PC-3 (cell line): ENCODE results near the gene EXO5. TPM values are rescaled to one million over a fixed set of nuclear protein-coding genes. Genes with fewer than 3 reads are reported as not detected.

Experiments
- ATAC-seq: fragments of 200-7000 bp; cut with Tn5 transposase; 2 replicates; pipeline ENCODE4 v1.9.1; 2020; ENCODE audit warnings: mild to moderate bottlenecking, moderate library complexity
- BruUV-seq: library from RNA; stranded (reverse); fragments of 400-500 nt; replicated peaks from 2 replicates; lab custom pipeline; 2021; lab: Mats Ljungman, UMichigan
- CTCF ChIA-PET: fragments of 300-600 bp; sonication (Branson Sonifier 250); formaldehyde crosslinking; loops from one replicate; lab custom pipeline; 2022; ENCODE audit warnings: antibody characterized with exemption; lab: Charles Lee
- POLR2A ChIA-PET: fragments of 300-600 bp; sonication (Branson Sonifier 250); formaldehyde crosslinking; loops from one replicate; lab custom pipeline; 2022; ENCODE audit warnings: antibody characterized with exemption; ENCODE audit not compliant: unreplicated experiment; lab: Charles Lee
- DNase-seq: peaks from one replicate; pipeline ENCODE4 v3.0.0-alpha.2; 2015
- H2AFZ ChIP-seq: fragments of 300-600 bp; sonication (generic); 2 replicates; pipeline ENCODE4 v1.6.0; 2016; ENCODE audit warnings: antibody characterized with exemption, low read length
- H3F3A ChIP-seq: fragments of 300-600 bp; sonication (generic); one replicate; pipeline ENCODE4 v1.6.0; 2017; ENCODE audit warnings: antibody characterized with exemption, low read length, control low read depth, mild to moderate bottlenecking; ENCODE audit not compliant: unreplicated experiment
- H3K27ac ChIP-seq: fragments of 300-600 bp; sonication (generic); 2 replicates; pipeline ENCODE4 v1.5.1; 2016; ENCODE audit warnings: mild to moderate bottlenecking, low read length
- H3K27me3 ChIP-seq: fragments of 300-600 bp; sonication (generic); 2 replicates; pipeline ENCODE4 v1.6.1; 2016; ENCODE audit warnings: low read length, mixed read lengths
- H3K36me3 ChIP-seq: fragments of 300-600 bp; sonication (generic); 2 replicates; pipeline ENCODE4 v1.6.1; 2016; ENCODE audit warnings: low read depth, mixed run types, low read length, mixed read lengths
- H3K4me1 ChIP-seq: fragments of 300-600 bp; sonication (generic); 2 replicates; pipeline ENCODE4 v1.5.1; 2016; ENCODE audit warnings: low read length; ENCODE audit not compliant: insufficient read depth
- H3K4me2 ChIP-seq: fragments of 300-600 bp; sonication (generic); 2 replicates; pipeline ENCODE4 v1.6.0; 2016; ENCODE audit warnings: low read length
- H3K4me3 ChIP-seq: fragments of 300-600 bp; sonication (generic); 2 replicates; pipeline ENCODE4 v1.5.1; 2016; ENCODE audit warnings: mild to moderate bottlenecking, low read length, mixed read lengths
- H3K79me2 ChIP-seq: fragments of 300-600 bp; sonication (generic); 2 replicates; pipeline ENCODE4 v1.6.1; 2017; ENCODE audit warnings: low read length, mixed read lengths
- H3K9ac ChIP-seq: fragments of 300-600 bp; sonication (generic); 2 replicates; pipeline ENCODE4 v1.6.0; 2016; ENCODE audit warnings: mild to moderate bottlenecking, low read length
- H3K9me2 ChIP-seq: fragments of 300-600 bp; sonication (generic); replicated peaks from 2 replicates; pipeline ENCODE4 v1.6.1; 2016; ENCODE audit warnings: mixed run types, low read length, mixed read lengths
- H3K9me3 ChIP-seq: fragments of 300-600 bp; sonication (generic); 2 replicates; pipeline ENCODE4 v1.6.1; 2016; ENCODE audit warnings: low read length, mixed read lengths
- H4K20me1 ChIP-seq: fragments of 300-600 bp; sonication (generic); 2 replicates; pipeline ENCODE4 v1.6.1; 2016; ENCODE audit warnings: low read length, mixed read lengths
- CTCF ChIP-seq: fragments of 300-600 bp; sonication (generic); conservative IDR thresholded peaks from 2 replicates; pipeline ENCODE4 v1.5.1; 2017; ENCODE audit warnings: antibody characterized with exemption, low read depth, mild to moderate bottlenecking, low read length
- EZH2 ChIP-seq: fragments of 300-600 bp; sonication (generic); IDR thresholded peaks from one replicate; pipeline ENCODE4 v1.6.1; 2017; ENCODE audit warnings: antibody characterized with exemption, mild to moderate bottlenecking, low read length; ENCODE audit not compliant: unreplicated experiment
- EZH2phosphoT487 ChIP-seq: fragments of 300-600 bp; sonication (generic); IDR thresholded peaks from 2 replicates; pipeline ENCODE4 v1.6.1; 2018; ENCODE audit warnings: mild to moderate bottlenecking, antibody characterized with exemption, low read length, borderline replicate concordance
- intact Hi-C: fragments of 100-400 bp; cut with micrococcal nuclease; formaldehyde crosslinking; loops from 2 replicates; pipeline ENCODE4 v1.9.0; 2023
- total RNA-seq: library from RNA; depleted of rRNA; stranded (reverse); fragments of >200 nt; gene quantifications from 2 replicates; pipeline ENCODE4 v1.2.3, GENCODE V29; 2014

Gene EXO5
- total RNA-seq, 1 experiment from 2014 or later = 7.4 TPM

DNA sequence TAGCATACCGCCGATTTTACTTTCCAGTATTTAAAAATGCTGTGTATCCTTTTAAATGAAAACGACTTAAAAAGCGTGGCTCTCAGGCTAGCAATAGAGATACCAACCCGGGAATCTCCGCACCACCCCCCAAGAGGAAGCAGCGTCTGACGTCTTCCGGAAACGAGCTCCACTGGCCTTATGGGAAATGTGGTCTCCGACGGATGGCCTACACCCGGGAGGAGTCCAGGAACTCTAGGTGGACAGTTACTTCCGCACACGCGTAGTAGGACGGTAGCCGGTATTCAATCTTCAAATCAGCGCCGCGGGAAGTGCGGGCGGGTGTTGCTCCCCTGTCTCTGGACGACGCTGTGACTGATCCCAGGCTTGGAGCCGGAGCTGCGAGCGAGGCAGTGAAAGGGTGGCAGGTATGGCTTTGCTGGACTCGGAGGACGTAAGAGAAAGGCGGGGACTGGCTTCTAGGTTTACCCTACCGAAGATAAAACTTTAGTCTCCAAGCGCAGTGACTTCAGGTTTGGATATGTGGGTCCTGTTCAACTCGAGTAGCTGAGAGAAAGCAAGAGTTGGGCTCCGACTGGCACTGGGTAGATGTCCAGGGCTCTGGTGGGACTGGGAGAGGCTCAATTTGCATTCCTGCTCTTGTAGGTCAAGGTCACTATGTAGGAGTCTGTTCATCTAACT is 23.0 kb downstream of the EXO5 start, which contains the start of gene ZNF684:
Gene ZNF684, plus strand, starts transcription at position 257 of the 681 bp plus-strand sequence. CDS start 1,530 bp downstream, outside the sequence.
- peak within 1 kb of the TSS; percentile 95 for H2AFZ ChIP-seq
- H3K9me2 ChIP-seq = no peaks in the 10 kb centered on the region
- H3F3A ChIP-seq = no peaks in the 10 kb centered on the region
- H3K27ac ChIP-seq = peak within 1 kb of the TSS; percentile 62
- peak within 1 kb of the TSS; percentile 69 for H3K4me3 ChIP-seq
- TSS peak; percentile 80 for BruUV-seq
- peaks cover 11% of the 10 kb centered on the region; the same call in 1 of the 2 replicates for H3K79me2 ChIP-seq
- H3K4me2 ChIP-seq = peak within 1 kb of the TSS; percentile 87
- TF ChIP-seq CTCF = no peak
- no peaks in the 10 kb centered on the region for H4K20me1 ChIP-seq
- POLR2A ChIA-PET = interaction anchor here (0.7 to 1.0 kb wide), 3 partner anchors 12 to 157 kb away, joined by 3 to 4 read pairs (median 3); partner anchors contain the start of gene EXO5
- DNase-seq = peak; percentile 95
- CTCF ChIA-PET = interaction anchor here (0.7 kb wide), 1 partner anchor 81 kb away, joined by 3 read pairs; no protein-coding TSS in a partner anchor
- peaks cover 12% of the 10 kb centered on the region; the same call in 1 of the 2 replicates for H3K4me1 ChIP-seq
- no peaks in the 10 kb centered on the region; the same call in 1 of the 2 replicates for H3K36me3 ChIP-seq
- peak; percentile 99 for ATAC-seq
- no peaks in the 10 kb centered on the region for H3K27me3 ChIP-seq
- intact Hi-C loops = loop anchor here (5.0 kb wide), 1 partner anchor 136 kb away; the partner anchor contains the start of gene RIMS3
- no peaks in the 10 kb centered on the region for H3K9me3 ChIP-seq
- peak within 1 kb of the TSS; percentile 68 for H3K9ac ChIP-seq

DNA sequence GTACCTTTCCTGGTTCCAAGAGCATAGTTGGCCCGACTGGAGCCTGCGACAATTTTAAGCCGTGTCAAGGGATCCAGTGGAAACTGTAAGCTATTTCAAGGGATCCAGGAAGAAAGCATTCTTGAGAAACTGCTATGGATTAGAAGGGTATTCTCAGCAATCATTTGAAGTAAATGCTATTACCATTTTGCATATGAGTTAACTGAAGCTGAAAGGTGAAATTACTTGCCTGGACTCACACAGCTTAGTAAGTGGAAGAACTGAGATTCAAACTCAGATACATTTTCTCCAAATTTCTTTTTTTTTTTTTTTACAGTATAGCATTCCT is 23.5 kb downstream of the EXO5 start:
- H3K4me2 ChIP-seq = peak overlapping the region; percentile 87
- H3K4me1 ChIP-seq = peaks cover 12% of the 10 kb centered on the region; the same call in 1 of the 2 replicates
- no peaks in the 10 kb centered on the region for H3K9me3 ChIP-seq
- DNase-seq (no peak), ATAC-seq (no peak)
- no peaks in the 10 kb centered on the region for H4K20me1 ChIP-seq
- H2AFZ ChIP-seq = peak overlapping the region; percentile 95
- TF ChIP-seq CTCF = no peak
- TF ChIP-seq EZH2 = no peak
- TF ChIP-seq EZH2phosphoT487 = no peak
- H3K79me2 ChIP-seq = peaks cover 11% of the 10 kb centered on the region; the same call in 1 of the 2 replicates
- H3K9me2 ChIP-seq = no peaks in the 10 kb centered on the region
- CTCF ChIA-PET = no interaction called here
- intact Hi-C loops = loop anchor here (5.0 kb wide), 1 partner anchor 135 kb away; the partner anchor contains the start of gene RIMS3
- H3K9ac ChIP-seq = peak overlapping the region; percentile 68
- no peaks in the 10 kb centered on the region; the same call in 1 of the 2 replicates for H3K36me3 ChIP-seq
- no peaks in the 10 kb centered on the region for H3F3A ChIP-seq
- H3K27ac ChIP-seq = no peak overlapping the region
- POLR2A ChIA-PET = no interaction called here
- peak overlapping the region; percentile 69 for H3K4me3 ChIP-seq
- no TSS peak for BruUV-seq
- H3K27me3 ChIP-seq = no peaks in the 10 kb centered on the region
